Superior temporal gyrus (tissue), 1 donor: ENCODE measurements around the gene GOLGA6L10.
"Not testable (repeated sequence)": the region's sequence is repeated elsewhere in the genome, so short reads cannot be mapped to it uniquely, and the experiment has no call there.

Experiments
- DNase-seq: peaks from one replicate; pipeline ENCODE4 v3.0.0-alpha.2; 2016; ENCODE audit errors: extremely low spot score

The GOLGA6L10 gene, protein sequence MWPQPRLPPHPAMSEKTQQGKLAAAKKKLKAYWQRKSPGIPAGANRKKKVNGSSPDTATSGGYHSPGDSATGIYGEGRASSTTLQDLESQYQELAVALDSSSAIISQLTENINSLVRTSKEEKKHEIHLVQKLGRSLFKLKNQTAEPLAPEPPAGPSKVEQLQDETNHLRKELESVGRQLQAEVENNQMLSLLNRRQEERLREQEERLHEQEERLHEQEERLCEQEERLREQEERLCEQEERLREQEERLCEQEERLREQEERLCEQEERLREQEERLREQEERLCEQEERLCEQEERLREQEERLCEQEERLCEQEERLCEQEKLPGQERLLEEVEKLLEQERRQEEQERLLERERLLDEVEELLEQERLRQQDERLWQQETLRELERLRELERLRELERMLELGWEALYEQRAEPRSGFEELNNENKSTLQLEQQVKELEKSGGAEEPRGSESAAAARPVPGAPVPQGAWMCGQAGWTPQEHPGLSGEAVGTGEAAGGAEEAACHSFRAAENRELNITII

DNA sequence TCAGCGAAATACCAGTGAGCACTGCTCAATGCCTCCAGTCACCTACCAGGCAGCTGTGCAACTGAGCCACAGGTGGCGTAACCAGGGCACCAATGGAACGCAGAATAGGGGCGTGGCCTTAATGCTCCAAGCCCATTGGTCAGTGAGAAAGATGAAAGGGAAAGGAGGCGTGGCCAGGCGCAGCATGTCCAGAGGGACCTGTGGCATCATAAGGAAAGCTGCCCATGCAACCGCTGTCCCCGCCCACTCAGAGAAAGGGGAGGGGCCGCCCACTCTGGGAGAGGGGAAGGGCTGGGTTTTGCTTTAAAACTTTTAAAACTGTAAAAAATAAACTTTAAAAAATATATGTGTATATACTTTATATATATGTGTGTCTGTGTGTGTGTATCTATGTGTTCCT, at the start of gene GOLGA6L10:
GOLGA6L10 (minus strand) TSS at position 101 of the 400 bp plus-strand sequence; CDS start at position 1, 100 bp downstream.
- not testable (repeated sequence) for DNase-seq

DNA sequence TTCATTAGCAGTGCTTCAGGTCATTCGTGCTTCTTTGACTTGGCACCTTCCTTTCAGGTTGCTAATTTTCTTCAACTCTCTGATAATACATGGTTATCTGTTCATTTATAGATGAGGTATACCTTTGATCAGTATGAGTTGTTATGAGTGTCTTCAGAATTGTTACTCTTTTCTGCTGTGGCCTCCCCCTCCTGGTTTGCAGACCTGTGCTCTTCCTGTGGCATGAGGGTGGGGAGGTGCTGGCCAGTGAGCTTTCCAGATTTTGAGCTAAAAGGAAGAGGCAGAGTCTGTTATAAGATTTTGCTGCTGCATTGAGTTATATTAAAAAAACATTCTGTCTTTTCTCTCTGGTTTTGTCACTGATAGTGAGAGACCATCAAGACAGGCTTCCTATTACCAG, 49.5 kb upstream of the GOLGA6L10 start:
- no peak for DNase-seq

DNA sequence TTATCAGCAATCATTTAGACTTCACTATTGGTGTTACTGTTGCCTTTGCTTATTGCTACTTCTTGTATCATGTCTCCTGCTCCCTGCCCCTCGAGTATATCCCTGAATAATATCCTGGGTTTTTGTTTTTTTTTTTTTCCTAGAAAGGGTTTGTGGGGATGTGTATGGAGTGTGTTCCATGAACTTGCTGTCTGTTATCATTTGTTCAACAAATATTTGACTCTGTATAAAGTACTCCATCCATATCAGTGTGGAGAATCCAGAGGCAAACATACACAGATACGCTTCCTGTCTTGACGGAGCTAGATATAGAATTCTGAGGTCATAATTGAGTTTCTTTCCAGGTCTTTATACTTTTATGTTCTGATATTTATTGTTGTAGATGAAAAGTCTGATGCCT, 48.5 kb upstream of the GOLGA6L10 start:
- no peak for DNase-seq

DNA sequence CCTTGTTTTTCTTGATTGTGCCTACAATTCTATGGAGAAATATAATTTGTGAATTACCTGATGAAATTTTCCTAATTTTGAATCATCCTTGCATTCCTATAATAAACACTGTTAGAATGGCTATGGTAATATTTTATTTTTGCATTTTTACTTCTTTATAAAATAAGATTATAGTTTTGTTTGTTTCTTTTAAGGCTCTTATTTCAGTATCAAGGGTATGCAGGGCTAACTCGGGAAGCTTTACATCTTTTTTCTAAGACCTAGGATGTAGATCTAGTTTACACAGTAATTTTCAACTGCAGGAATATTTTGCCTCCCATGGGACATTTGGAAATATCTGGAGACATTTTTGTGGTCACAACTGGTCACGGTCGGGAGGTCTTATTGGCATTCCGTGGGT, 46.5 kb upstream of the GOLGA6L10 start:
- DNase-seq = not testable (repeated sequence)

DNA sequence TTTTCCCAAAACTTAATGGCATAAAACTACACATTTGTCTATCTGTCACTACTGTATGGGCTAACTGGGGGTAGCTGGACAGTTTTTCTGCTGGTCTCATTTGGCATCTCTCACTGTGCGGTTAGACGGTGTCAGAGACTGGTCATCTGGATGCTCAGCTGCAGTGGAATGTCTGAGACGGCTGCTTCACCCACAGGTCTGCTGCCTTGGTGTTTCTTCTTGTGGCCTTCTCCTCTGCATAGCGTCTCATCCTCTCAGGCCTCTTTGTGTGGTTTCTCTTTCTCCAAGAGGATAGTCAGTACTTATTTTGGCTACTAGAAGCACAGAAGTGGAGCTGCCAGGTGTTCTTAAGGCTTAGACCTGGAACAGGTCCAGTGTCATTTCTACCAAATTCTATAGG, 44.4 kb upstream of the GOLGA6L10 start:
- no peak for DNase-seq

DNA sequence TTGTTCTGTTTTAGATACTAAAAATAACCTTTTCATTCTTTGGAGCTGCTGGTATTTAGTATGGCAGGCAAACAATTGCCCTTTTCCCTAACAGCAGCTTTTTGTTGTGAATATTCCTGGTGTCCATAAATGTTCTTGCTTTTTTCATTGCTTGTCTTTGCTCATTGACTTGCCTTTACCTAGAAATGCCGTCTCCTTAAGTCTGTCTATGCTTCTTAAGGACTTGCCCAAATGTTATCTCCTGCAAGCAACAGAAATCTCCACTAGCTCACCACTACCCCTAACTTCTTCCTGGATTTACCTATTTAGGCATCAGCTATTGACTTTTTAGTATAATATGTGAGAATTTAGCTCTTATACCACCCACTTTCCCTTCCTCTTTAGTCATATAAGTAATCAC, 42.8 kb upstream of the GOLGA6L10 start:
- not testable (repeated sequence) for DNase-seq

DNA sequence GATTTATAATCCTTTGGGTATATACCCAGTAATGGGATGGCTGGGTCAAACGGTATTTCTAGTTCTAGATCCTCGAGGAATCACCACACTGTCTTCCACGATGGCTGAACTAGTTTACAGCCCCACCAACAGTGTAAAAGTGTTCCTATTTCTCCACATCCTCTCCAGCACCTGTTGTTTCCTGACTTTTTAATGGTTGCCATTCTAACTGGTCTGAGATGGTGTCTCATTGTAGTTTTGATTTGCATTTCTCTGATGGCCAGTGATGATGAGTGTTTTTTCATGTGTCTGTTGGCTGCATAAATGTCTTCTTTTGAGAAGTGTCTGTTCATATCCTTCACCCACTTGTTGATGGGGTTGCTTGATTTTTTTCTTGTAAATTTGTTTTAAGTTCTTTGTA, 40.9 kb upstream of the GOLGA6L10 start:
- DNase-seq = not testable (repeated sequence)

DNA sequence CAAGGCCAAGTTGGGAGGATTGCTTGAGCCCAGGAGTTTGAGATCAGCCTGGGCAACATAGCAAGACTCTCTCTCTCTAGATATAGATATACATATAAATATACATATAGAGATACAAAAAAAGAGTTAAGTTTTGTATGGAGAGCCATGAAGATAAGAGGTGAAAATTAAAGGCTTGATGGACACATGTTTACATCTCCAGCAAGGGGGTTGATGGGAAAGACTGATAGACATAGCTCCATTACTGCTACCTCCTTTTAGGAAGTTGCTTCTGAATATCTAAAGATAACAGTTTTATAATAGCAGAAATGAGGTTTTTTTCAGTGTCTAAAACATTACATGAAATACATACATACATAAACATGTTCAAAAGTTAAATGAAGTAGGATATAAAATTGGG, 37.9 kb upstream of the GOLGA6L10 start:
- not testable (repeated sequence) for DNase-seq

DNA sequence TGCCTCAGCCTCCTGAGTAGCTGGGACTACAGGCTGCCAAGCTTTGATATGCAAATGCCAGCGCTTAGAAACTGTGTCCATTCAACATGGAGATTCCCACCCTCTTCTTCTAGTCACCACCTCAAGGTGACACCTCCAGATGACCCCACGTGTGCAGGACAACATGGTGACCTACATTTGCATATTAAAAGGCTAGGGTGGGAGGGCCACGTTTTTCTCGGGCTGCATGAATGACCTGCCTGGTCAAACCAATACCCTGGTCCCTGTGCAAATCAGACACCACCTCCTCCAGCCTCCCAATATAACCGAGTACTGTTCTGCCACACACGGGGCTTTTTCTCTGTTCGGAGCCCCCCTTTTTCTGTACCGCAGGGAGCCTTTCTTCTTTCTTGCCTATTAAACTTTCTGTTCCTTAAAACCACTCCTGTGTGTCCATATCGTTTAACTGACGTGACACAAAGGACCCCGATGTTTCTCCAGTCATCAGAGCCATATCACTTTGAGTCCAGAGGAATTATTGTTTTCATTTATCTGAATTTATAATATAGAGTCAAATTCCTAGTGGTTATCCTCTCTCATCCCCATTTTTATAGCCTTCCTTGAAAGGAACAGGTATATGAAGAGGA, 32.2 kb upstream of the GOLGA6L10 start:
- not testable (repeated sequence) for DNase-seq

DNA sequence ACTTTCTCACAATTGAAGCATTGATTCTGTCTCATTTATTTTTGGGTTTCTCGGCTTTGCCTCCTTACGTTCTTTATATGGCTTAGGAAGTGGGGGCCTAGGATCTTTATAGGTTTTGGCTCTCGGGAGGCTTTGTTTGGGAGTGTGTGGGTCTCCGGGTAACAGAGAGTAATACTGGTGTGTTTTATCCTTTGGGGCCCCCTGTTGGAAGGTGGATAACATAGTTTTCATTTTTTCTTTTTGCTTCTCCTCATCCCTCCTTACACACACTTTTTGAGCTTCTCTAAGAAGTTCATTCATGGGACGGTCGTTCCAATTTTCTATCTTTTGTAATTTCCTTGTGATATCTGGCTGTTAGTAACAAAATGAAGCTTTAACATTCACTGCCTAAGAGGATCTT, 30.3 kb upstream of the GOLGA6L10 start:
- DNase-seq = not testable (repeated sequence)

DNA sequence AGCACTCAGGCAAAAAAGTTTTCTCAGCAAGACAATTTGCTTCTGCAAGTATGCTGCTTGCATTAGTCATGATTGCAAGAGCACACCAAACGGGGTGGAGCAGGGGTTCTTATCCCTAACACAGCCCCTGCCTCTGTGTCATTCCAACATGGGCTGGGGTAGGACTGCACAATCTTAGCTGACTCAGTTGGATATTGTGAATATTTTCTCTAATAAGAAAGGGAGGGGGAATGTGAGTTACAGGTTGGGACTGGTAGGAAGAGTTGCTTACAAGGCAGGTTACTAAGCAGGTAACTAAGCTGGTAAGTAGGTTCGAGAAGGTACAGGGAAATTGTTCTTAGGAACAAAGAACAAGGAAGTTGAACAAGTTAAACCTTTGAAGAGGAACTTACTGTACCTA, 24.4 kb upstream of the GOLGA6L10 start:
- not testable (repeated sequence) for DNase-seq

DNA sequence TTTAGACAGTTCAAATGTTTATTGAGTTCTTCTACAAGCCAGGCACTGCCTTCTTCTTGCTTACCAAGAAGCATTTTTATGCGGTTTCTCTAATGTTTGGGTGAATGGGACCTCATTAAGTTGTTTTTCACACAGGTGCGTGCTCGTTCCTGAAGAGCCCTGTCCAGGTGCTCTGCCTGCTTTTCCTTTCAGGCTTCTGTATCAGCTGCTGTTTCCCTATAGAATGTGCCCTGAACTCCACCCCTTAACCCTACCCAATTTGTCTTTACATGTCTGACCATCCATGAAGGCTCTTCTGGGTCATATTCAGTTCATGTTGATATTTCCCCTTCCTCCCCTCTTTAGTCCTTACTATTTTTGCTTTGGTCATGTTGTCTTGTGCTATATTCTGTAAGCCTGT, 22.4 kb upstream of the GOLGA6L10 start:
- no peak for DNase-seq

DNA sequence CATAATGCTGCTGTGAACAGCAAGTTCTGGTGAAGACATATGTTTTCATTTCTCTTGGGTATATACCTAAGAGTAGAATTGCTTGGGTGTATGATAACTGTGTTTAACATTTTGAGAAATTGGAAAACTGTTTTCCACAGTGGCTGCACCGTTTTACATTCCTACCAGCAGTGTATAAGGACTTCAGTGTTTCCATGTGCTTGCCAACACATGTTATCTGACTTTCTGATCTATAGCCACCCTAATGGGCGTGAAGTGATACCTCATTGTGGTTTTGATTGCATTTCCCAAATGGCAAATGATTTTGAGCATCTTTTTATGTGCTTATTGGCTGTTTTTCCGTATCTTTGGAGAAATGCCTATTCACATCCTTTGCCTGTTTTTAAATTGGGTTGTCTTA, 18.5 kb upstream of the GOLGA6L10 start:
- not testable (repeated sequence) for DNase-seq

DNA sequence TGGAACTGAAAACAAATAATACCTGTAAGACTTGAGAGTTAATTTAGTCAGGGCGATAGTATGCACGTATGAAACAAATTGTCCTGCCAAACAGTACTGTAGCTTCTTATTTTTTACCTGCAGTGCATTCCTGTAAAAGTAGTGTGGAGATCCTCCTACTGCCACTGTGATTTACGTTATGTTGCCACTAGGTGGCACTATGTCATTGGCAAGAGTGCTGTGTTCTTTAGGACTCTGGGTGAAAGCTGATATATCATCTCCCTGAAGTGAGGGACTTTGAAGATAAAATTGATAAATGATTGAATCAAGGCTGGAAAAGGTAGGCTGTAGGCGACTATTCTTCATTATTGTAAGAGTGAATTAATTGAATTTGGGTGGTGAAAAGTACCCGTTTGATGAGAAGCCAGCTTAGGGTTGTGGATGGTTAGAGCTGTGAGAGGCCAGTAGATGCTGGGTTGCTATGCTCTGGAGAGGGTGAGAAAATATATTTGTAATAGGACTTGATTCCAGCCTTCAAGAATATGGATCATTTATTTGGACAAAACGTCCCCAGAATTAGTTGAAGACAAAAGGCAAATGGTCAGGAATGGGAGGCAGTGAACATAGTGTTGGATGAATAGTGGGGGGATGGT, 16.5 kb upstream of the GOLGA6L10 start:
- not testable (repeated sequence) for DNase-seq

DNA sequence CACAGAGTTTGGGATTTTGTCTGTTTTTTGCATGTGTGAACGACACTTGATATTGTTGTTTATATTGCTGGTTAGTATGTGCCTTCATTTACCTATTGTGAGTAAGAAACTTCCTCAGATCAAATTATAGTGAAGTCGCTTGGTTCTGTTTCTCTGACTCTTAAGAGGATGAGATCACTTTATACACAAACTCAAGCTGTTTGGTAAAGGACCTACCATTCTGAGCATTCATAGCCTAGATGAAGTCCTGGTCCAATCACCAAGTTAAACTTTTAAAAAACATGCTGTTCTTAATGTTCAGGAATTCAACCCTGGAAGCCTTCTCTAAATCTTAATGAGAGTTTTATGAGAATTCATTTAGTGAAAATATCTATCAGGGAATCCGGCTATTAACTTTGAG, 15.3 kb upstream of the GOLGA6L10 start:
- DNase-seq = not testable (repeated sequence)

DNA sequence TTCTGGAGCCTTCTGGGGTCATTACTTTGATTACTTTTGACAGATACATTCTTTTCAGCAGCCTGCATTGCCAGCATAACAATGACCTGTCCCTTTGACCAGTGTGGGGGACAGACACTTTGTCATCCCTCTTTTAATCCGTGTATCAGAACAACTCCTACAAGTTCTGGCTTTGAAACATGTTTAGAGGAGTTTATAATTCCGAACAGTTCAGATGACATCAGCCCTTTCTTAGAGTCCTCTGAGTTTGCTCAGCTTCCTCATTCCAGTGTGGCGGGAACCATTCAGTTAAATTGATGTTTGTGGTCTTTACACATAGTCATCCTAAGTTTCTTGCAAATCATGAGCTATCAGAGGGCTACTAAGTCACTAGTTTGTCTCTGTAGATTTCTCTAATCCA, 13.5 kb upstream of the GOLGA6L10 start:
- DNase-seq = not testable (repeated sequence)

DNA sequence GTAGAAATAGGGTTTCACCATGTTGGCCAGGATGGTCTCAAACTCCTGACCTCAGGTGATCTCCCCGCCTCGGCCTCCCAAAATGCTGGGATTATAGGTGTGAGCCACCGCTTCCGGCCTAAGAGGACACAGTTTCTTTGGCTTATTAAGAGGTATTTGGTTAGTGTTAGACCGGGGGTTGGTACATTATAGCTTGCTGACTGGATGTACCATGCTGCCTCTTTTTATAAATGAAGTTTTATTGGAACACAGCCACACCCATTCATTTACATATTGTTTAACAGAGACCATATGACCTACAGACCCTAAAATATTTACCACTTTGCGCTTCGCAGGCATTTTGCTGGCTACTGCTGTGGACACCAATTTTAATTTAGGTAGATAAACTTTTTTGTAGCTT, 11.3 kb upstream of the GOLGA6L10 start:
- DNase-seq = not testable (repeated sequence)

DNA sequence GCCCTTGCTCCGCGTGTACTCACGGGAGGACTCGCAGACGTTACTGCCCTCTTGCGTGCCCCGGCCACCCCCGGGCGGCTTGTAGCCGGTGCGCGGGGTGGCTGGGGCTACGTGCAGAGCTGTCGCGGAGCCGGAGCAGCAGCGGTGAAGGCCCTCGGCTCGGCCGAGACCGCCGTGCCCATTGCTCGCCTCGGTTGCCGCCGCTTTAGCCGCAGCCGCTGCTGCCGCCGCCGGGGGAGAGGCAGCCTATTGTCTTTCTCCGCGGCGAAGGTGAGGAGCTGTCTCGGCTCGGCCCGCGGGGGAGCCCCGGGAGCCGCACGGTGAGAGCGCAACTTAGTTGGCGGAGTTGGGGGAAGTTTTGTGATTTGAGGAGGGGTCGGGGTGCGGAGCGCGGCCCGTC, 5.8 kb upstream of the GOLGA6L10 start:
- DNase-seq = not testable (repeated sequence)

DNA sequence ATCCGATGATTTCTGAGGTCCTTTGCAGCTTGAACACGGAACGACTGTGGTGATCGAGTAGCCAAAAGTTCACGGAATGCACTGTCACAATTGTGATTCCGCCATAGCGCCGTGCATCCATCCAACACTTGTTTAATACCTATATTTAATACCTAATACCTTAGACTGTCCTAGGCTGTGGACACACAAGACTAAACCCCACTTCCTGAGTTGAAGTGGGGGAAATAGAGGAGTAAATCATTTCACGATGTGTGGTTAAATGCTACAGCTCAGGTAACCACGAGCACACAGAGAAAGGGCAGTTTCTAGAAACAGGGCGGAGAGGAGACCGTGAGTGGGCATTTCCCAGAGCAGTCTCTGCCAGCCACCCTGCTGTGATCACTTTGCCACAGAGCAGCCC, 5.3 kb upstream of the GOLGA6L10 start:
- not testable (repeated sequence) for DNase-seq

DNA sequence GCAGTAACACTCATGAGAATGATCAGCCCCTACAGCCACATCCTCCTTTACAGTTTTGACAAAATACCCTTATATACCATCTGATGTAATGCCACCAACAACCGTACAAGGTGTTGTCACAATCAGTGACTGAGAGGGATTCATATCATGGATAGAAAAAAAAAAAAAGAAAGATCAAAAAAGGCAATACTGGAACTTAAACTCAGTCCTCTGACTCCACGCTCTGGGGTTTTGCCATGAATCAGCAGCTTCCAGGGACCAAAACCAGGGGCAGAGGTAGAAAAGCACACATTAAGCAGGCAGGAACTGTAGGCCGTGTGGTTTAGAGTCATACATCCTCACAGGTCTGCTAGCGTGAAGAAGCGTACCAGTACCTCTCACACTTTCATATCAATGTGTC, 1.6 kb downstream of the GOLGA6L10 start:
- DNase-seq = not testable (repeated sequence)

DNA sequence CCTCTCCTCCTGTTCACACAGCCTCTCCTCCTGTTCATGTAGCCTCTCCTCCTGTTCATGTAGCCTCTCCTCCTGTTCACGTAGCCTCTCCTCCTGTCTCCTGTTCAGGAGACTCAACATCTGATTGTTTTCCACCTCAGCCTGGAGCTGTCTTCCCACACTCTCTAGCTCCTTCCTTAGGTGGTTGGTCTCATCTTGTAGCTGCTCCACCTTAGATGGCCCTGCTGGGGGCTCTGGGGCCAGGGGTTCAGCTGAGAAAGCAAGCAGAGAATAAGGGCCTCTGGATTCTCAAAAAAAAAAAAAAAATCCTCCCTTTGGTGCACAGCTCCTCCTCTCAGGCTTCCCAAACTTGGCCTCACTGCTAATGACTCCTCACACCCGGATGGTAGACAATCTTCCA, 4.1 kb downstream of the GOLGA6L10 start:
- not testable (repeated sequence) for DNase-seq

DNA sequence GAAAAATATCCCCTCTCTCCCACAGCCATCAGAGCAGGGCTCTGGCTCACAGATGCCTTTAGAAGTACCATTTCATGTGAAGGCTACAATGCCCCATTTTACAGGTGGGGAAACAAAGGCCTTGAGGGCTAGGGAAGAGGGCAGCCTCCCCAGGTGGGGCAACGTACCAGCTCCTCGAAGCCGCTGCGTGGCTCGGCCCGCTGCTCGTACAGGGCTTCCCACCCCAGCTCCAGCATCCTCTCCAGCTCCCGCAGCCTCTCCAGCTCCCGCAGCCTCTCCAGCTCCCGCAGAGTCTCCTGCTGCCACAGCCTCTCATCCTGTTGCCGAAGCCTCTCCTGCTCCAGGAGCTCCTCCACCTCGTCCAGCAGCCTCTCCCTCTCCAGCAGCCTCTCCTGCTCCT, 4.9 kb downstream of the GOLGA6L10 start:
- not testable (repeated sequence) for DNase-seq
